Liver (tissue), 3 donors: ENCODE results near the gene CALU.

Experiments used
- CTCF ChIP-seq: fragments of 150-350 bp; IDR thresholded peaks from 2 replicates; pipeline ENCODE4 v1.5.1; 2017; ENCODE audit warnings: improper control_type of control experiment, low read depth, low read length; ENCODE audit not compliant: missing input control
- SP1 ChIP-seq: IDR thresholded peaks from 2 replicates; pipeline ENCODE4 v1.6.1; 2018; ENCODE audit warnings: antibody characterized with exemption, mild to moderate bottlenecking
- ZBTB33 ChIP-seq: IDR thresholded peaks from 2 replicates; pipeline ENCODE4 v1.6.1; 2016; ENCODE audit warnings: antibody characterized with exemption
- donor health status: healthy.
- donor health status: healthy.

DNA sequence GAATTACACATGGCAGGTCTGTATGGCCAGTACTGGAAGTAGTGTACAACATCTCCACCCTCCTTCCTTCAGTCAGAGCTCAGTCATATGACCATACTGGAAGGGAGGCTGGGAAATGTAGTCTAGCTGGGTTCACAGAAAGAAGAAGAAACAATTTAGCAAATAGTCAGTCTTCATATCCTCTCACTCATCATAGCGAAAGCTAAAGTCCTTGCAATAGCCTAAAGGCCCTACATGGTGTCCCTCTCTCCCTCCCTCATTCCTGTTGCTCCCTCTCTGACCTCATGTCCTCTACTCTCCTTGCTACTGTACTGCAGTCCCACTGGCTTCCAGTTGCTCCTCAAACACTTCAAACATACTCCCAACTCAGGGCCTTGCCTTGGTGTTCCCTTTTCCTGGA, 4.3 kb upstream of the CALU start:
- TF ChIP-seq SP1, result no peak
- TF ChIP-seq CTCF, result no peak
- TF ChIP-seq ZBTB33, result no peak
